CD4-positive, alpha-beta T cell treated with Interleukin-10 for 1 hour (primary cell): ENCODE data around the gene FAM13C.

Experiments used
- DNase-seq: peaks from one replicate; pipeline ENCODE4 v3.0.0-alpha.2; 2020

FAM13C gene

GRCh38 chr10:59360605-59361405 is 1.5 kb downstream of the FAM13C start:
- no peak for DNase-seq

- no peak for DNase-seq
Measured at GRCh38 chr10:59358576-59358975, 3.8 kb downstream of the FAM13C start.

- no peak for DNase-seq
Measured at GRCh38 chr10:59354434-59354833, 7.9 kb downstream of the FAM13C start.

- DNase-seq = no peak
Measured at GRCh38 chr10:59350558-59350957, 11.8 kb downstream of the FAM13C start.

GRCh38 chr10:59346321-59346720 is 16.0 kb downstream of the FAM13C start:
- DNase-seq = no peak

- no peak for DNase-seq
Measured at GRCh38 chr10:59342723-59343122, 19.6 kb downstream of the FAM13C start.

GRCh38 chr10:59342000-59342399 is 20.3 kb downstream of the FAM13C start:
- DNase-seq = no peak

- DNase-seq = no peak
Measured at GRCh38 chr10:59340285-59340684, 22.1 kb downstream of the FAM13C start.

GRCh38 chr10:59339351-59339750 is 23.0 kb downstream of the FAM13C start:
- DNase-seq = no peak

GRCh38 chr10:59337201-59337652 is 25.1 kb downstream of the FAM13C start:
- no peak for DNase-seq

- DNase-seq = no peak
Measured at GRCh38 chr10:59336632-59337031, 25.7 kb downstream of the FAM13C start.

- DNase-seq = no peak
Measured at GRCh38 chr10:59335497-59335896, 26.9 kb downstream of the FAM13C start.

GRCh38 chr10:59333701-59334100 is 28.6 kb downstream of the FAM13C start:
- DNase-seq = no peak

GRCh38 chr10:59332581-59332980 is 29.8 kb downstream of the FAM13C start:
- DNase-seq = no peak

- DNase-seq = no peak
Measured at GRCh38 chr10:59331661-59332060, 30.7 kb downstream of the FAM13C start.

- DNase-seq = no peak
Measured at GRCh38 chr10:59325116-59325515, 37.2 kb downstream of the FAM13C start.

GRCh38 chr10:59324597-59324996 is 37.8 kb downstream of the FAM13C start:
- DNase-seq = no peak

GRCh38 chr10:59323831-59324401 is 38.4 kb downstream of the FAM13C start:
- DNase-seq = no peak

- DNase-seq = no peak
Measured at GRCh38 chr10:59323036-59323459, 39.3 kb downstream of the FAM13C start.

- DNase-seq = no peak
Measured at GRCh38 chr10:59322131-59322530, 40.2 kb downstream of the FAM13C start.

- no peak for DNase-seq
Measured at GRCh38 chr10:59320355-59320754, 42.0 kb downstream of the FAM13C start.

GRCh38 chr10:59319854-59320253 is 42.5 kb downstream of the FAM13C start:
- no peak for DNase-seq

GRCh38 chr10:59317066-59317465 is 45.3 kb downstream of the FAM13C start:
- no peak for DNase-seq

- no peak for DNase-seq
Measured at GRCh38 chr10:59315465-59315864, 46.9 kb downstream of the FAM13C start.

- no peak for DNase-seq
Measured at GRCh38 chr10:59314268-59314667, 48.1 kb downstream of the FAM13C start.
